Heart left ventricle (tissue), 16 donors: ENCODE results near the gene EIF3D. TPM values are rescaled to one million over a fixed set of nuclear protein-coding genes. Genes with fewer than 3 reads are reported as not detected.

ENCODE experiments used
- ATAC-seq, 4 donors: fragments of 200-7000 bp; cut with Tn5 transposase; one replicate each; pipeline ENCODE4 v1.9.1; 2020 to 2022; ENCODE audit warnings: moderate library complexity in 4 of 4, mild to moderate bottlenecking in 3 of 4, moderate number of reproducible peaks in 1 of 4
- DNase-seq, 5 donors: peaks; one replicate each; pipeline ENCODE4 v3.0.0-alpha.2; 2020
- H3K27ac ChIP-seq, 12 donors: fragments of 200-600 bp; sonication (generic) in 4 of 12; one replicate each; pipeline versions ENCODE4 v1.5.0 to v1.8.0; 2016 to 2022; ENCODE audit warnings: mild to moderate bottlenecking in 2 of 12
- H3K27me3 ChIP-seq, 9 donors: fragments of 200-600 bp; sonication (generic) in 2 of 9; one replicate each; pipeline versions ENCODE4 v1.5.1 to v1.8.0; 2016 to 2022; ENCODE audit warnings: mild to moderate bottlenecking in 3 of 9
- H3K36me3 ChIP-seq, 9 donors: fragments of 200-600 bp; sonication (generic) in 2 of 9; one replicate each; pipeline versions ENCODE4 v1.5.0 to v1.8.0; 2018 to 2022; ENCODE audit warnings: mild to moderate bottlenecking in 2 of 9
- H3K4me1 ChIP-seq, 12 donors: fragments of 200-600 bp; sonication (generic) in 4 of 12; one replicate each; pipeline versions ENCODE4 v1.5.0 to v1.8.0; 2016 to 2022; ENCODE audit warnings: mild to moderate bottlenecking in 3 of 12
- H3K4me3 ChIP-seq, 12 donors: fragments of 200-600 bp; sonication (generic) in 4 of 12; one replicate each; pipeline versions ENCODE4 v1.5.0 to v1.8.0; 2017 to 2022; ENCODE audit warnings: mild to moderate bottlenecking in 9 of 12, moderate library complexity in 4 of 12
- H3K9me3 ChIP-seq, 12 donors: fragments of 200-600 bp; sonication (generic) in 4 of 12; one replicate each; pipeline versions ENCODE4 v1.5.0 to v1.8.0; 2016 to 2022; ENCODE audit warnings: mild to moderate bottlenecking in 1 of 12
- POLR2A ChIP-seq, 2 donors: fragments of 450-650 bp; IDR thresholded peaks; one replicate each; pipeline ENCODE4 v1.6.1; 2017; ENCODE audit warnings: antibody characterized with exemption in 2 of 2, mild to moderate bottlenecking in 2 of 2, moderate library complexity in 2 of 2
- WGBS, 4 donors: extraction: QIAGEN DNeasy Blood & Tissue Kit in 2 of 4; methylation state at CpG; one replicate each; pipeline versions ENCODE4 v1.1.5 to v1.1.7; 2013 to 2018; 5-methylcytosine and 5-hydroxymethylcytosine counted together
- intact Hi-C, 10 donors: fragments of 100-400 bp; cut with DNase I; formaldehyde crosslinking; loops; one replicate each; pipeline versions ENCODE4 v1.11.1 to v1.14.2; 2022
- polyA plus RNA-seq, 2 donors: library from polyadenylated mRNA; stranded (reverse); fragments of 200-250 nt; gene quantifications; one replicate each; pipeline ENCODE4 v1.2.3, GENCODE V29; 2013
- total RNA-seq, 9 donors: library from RNA; depleted of rRNA in 2 of 9; stranded (reverse); fragments of >200 nt in 2 of 9; fragmentation: NEBNext Ultra II Directional in 3 of 9; extraction: Animal tissue kit (Norgen Biotek cat#: 25700) in 3 of 9; gene quantifications; one replicate each; pipeline versions ENCODE4 v1.1.0 to v1.2.4, GENCODE V29; 2016 to 2023
- TF ChIP-seq, protein P1 (sequence below), 12 donors: fragments of 200-600 bp; sonication (generic) in 4 of 12; IDR thresholded peaks; one replicate each; pipeline versions ENCODE4 v1.5.0 to v1.8.0; 2018 to 2022; ENCODE audit warnings: antibody characterized with exemption in 12 of 12, mild to moderate bottlenecking in 5 of 12
- donor health status: ischemic (EF 13 %, LVEDD 7.1; RV severe dilation, severe dysfunction).
- donor health status: healthy with polysubstance abuse.
- donor health status: DM: no; HTN: yes; CAD: no.
- donor health status: DM: no; HTN: no; CAD: no.
- donor health status: ischemic (EF 25% LVEDD 6.9; RV normal size, moderate dysfunction).
- donor health status: ischemic (EF 25% LVEDD 5.7; RV mildly dilated, moderate dysfunction).
- donor health status: healthy.
- donor health status: DM: yes; HTN: yes; CAD: no.
- donor health status: ischemic (EF 35%, LVEDD 5.7; RV mildly dilated, moderate dysfunction).
- donor health status: nonischemic (EF 11% LVEDD 7.7; RV severe dilation, severe dysfunction).
- donor health status: DM: yes; HTN: yes; CAD: no.
- donor health status: PGD.
- donor health status: ischemic (EF 29% LVEDD 5.4; RV normal size, mild dysfunction).
- donor health status: nonischemic (EF 23%, LVEDD 6.1; RV moderate dilation, normal function).

EIF3D gene
- total and polyA plus RNA-seq, 11 donors = 73.6 to 206 (median 89.4) TPM

DNA sequence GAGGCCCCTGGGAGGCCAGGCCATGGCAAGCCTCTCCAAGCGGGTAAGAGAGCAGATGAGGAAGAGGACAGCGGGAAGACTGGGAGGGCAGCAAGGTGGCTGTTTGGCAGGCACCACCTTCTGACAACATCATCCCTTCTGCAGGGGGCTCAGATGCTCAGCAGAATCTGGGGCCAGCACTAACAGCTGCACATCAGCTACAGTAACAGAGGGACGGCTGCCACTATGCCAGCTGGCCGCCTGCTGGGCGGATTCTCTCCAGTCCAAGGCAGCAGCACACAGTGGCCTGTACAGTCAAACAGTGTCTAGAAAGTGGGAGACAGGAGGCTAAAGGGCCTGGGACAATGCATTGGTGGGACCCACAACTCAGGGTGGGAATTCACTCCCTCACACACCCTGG, 36.9 kb downstream of the EIF3D start:
- no peak overlapping the region for H3K27ac ChIP-seq
- no peak overlapping the region for H3K4me3 ChIP-seq
- intact Hi-C loops = no loop called here
- peaks cover 0 to 10% (median 0%) of the 10 kb centered on the region in 12 donors for H3K4me1 ChIP-seq
- ATAC-seq (no peak), DNase-seq (no peak)
- H3K36me3 ChIP-seq = peaks cover 0 to 43% (median 0%) of the 10 kb centered on the region in 9 donors
- 81 to 88% (median 86%) methylated on average over 5 of the region's 5 CpGs for WGBS, 4 donors
- TF ChIP-seq, protein P1, sequence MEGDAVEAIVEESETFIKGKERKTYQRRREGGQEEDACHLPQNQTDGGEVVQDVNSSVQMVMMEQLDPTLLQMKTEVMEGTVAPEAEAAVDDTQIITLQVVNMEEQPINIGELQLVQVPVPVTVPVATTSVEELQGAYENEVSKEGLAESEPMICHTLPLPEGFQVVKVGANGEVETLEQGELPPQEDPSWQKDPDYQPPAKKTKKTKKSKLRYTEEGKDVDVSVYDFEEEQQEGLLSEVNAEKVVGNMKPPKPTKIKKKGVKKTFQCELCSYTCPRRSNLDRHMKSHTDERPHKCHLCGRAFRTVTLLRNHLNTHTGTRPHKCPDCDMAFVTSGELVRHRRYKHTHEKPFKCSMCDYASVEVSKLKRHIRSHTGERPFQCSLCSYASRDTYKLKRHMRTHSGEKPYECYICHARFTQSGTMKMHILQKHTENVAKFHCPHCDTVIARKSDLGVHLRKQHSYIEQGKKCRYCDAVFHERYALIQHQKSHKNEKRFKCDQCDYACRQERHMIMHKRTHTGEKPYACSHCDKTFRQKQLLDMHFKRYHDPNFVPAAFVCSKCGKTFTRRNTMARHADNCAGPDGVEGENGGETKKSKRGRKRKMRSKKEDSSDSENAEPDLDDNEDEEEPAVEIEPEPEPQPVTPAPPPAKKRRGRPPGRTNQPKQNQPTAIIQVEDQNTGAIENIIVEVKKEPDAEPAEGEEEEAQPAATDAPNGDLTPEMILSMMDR (IDR thresholded peaks at IDR 0.05) = no peak
- no peak for TF ChIP-seq POLR2A (IDR thresholded peaks at IDR 0.05)
- H3K27me3 ChIP-seq = no peaks in the 10 kb centered on the region
- H3K9me3 ChIP-seq = no peaks in the 10 kb centered on the region

DNA sequence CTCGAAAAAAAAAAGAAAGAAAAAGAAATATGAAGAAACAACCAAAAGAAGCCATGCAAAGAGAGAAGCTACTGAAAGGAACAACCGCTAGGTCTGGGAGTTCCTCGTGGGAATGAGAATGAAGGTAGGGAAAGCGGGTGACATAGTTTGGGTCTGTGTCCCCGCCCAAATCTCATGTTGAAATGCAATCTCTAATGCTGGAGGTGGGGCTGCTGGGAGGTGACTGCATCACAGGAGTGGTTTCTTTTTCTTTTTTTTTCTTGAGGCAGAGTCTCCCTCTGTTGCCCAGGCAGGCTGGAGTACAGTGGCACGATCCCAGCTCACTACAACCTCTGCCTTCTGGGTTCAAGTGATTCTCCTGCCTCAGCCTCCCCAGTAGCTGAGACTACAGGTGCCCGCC, 37.8 kb downstream of the EIF3D start:
- TF ChIP-seq, protein P1 (IDR thresholded peaks at IDR 0.05) = no peak
- TF ChIP-seq POLR2A (IDR thresholded peaks at IDR 0.05) = no peak
- Histone ChIP-seq H3K4me1 (peaks cover 0 to 10% (median 0%) of the 10 kb centered on the region in 12 donors), H3K27me3 (no peaks in the 10 kb centered on the region), H3K9me3 (no peaks in the 10 kb centered on the region), H3K36me3 (peaks cover 0 to 42% (median 0%) of the 10 kb centered on the region in 9 donors), H3K4me3 (no peak overlapping the region), H3K27ac (no peak overlapping the region)
- no peak for DNase-seq
- 92 to 95% (median 94%) methylated on average over 7 of the region's 7 CpGs for WGBS, 4 donors
- no peak for ATAC-seq
- intact Hi-C loops = no loop called here

DNA sequence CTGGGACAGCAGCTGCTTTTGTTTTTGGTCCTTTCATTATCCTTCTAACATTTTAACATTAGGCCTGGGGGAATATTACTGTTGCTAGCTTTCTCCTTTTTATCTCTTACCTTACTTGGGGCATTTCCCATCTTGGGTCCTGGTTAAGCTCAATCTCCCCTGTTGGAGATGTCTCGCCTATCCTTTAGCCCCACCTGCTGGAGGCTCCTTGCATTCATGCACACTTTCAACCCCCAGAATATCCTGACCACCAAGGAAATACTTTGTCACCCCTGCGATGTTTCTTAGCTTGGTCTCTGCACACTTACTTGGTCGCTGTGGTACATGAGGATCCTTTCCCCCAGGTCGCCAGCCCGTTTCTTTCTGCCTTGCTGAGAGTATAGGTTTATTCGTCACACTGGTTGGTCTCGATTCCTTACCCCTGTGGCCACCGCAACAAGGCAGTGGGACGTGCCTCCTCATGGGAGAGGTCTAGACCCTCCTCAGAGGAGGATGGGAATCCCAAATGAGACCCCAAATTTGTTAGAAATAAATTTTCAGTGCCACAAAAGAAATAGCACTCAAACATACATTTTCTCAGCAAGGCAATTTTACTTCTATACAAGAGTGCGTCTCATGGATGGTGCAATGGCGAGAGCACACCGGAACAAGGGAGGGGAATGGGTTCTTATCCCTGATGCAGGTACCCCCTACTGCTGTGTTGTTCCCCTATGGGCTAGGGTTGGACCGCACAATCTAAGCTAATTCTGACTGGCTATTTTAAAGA, 42.2 kb downstream of the EIF3D start:
- Histone ChIP-seq H3K27me3 (no peaks in the 10 kb centered on the region), H3K4me3 (no peak overlapping the region), H3K4me1 (peaks cover 0 to 10% (median 6%) of the 10 kb centered on the region in 12 donors), H3K9me3 (no peaks in the 10 kb centered on the region), H3K27ac (no peak overlapping the region), H3K36me3 (peaks cover 0 to 23% (median 0%) of the 10 kb centered on the region in 9 donors)
- intact Hi-C loops = loop anchor here in 6 of 10 donors (2.0 to 10.0 kb wide), 4 partner anchors 292 to 342 kb away; no protein-coding TSS in a partner anchor
- ATAC-seq = no peak
- TF ChIP-seq, protein P1 (IDR thresholded peaks at IDR 0.05) = peak; percentile 52 to 78 (median 64)
- TF ChIP-seq POLR2A (IDR thresholded peaks at IDR 0.05) = no peak
- WGBS, 4 donors = 85 to 90% (median 88%) methylated on average over 13 of the region's 13 CpGs
- DNase-seq = peak in 3 of 5 donors; percentile 46 to 54 (median 53)

DNA sequence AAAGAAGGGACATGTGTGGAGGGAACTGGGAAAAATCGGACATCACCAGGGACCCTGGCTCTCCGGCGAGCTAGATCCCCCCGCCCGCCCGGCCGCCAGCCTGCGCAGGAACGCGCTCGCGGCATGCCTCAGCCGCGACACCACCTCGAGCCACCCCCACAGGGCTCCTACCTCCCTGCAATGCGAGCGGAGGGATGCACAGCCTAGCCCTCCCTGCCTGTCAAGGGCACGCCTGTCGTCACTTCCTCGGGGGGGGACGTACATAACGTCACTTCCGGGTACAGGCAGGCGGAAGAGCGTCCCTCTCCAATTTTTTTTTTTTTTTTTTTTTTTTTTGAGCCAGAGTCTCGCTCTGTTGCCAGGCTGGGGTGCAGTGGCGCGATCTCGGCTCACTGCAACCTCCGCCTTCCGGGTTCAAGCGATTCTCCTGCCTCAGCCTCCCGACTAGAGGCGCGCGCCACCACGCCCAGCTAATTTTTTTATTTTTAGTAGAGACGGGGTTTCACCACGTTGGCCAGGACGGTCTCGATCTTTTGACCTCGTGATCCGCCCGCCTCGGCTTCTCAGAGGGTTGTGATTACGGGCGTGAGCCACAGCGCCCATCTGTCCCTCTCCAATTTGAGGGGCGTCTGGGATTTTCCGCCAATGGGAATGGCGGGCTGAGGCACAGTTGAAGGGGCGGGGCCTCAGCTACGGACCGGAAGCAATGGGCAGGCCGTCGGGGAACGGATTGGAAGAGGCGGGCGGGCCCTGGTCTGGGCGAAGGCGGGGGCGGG, 47.4 kb downstream of the EIF3D start, which contains the start of gene TXN2:
TSS of gene TXN2 (minus strand) at position 248 of the 776 bp plus-strand sequence. CDS start 803 bp downstream, outside the sequence.
- no peaks in the 10 kb centered on the region for H3K27me3 ChIP-seq
- DNase-seq (peak; percentile 97 to 99 (median 98)), ATAC-seq (peak; percentile 95 to 98 (median 96))
- peaks cover 0 to 41% (median 37%) of the 10 kb centered on the region in 9 donors for H3K36me3 ChIP-seq
- intact Hi-C loops = loop anchor here in 5 of 10 donors (10.0 kb wide), 2 partner anchors 287 to 337 kb away; no protein-coding TSS in a partner anchor
- peak within 1 kb of the TSS; percentile 97 to 100 (median 99) for H3K27ac ChIP-seq
- 0 to 1% (median 1%) methylated on average over 50 to 62 of the region's 62 CpGs for WGBS, 4 donors
- TF ChIP-seq, protein P1 (IDR thresholded peaks at IDR 0.05) = no peak
- peak in 1 of 2 donors; percentile 69 for TF ChIP-seq POLR2A (IDR thresholded peaks at IDR 0.05)
- peak within 1 kb of the TSS; percentile 32 to 89 (median 76) for H3K4me3 ChIP-seq
- no peaks in the 10 kb centered on the region for H3K9me3 ChIP-seq
- H3K4me1 ChIP-seq = peaks cover 0 to 28% (median 14%) of the 10 kb centered on the region in 12 donors
